Gastroesophageal sphincter (tissue), 4 donors: ENCODE measurements around the gene SPATA46. TPM values are rescaled to one million over a fixed set of nuclear protein-coding genes. Genes with fewer than 3 reads are reported as not detected.

Experiments used
- ATAC-seq: fragments of 150-250 bp; one replicate; pipeline ENCODE4 v1.9.1; 2016; ENCODE audit warnings: mild to moderate bottlenecking, moderate library complexity
- H3K27ac ChIP-seq, 4 donors: fragments of 200-600 bp; sonication (generic) in 3 of 4; 1 replicate in 3 of 4; 2 replicates in 1 of 4; pipeline ENCODE4 v1.5.1; 2016 to 2019
- H3K27me3 ChIP-seq: fragments of 200-600 bp; sonication (generic); one replicate; pipeline ENCODE4 v1.5.1; 2019
- H3K36me3 ChIP-seq, 2 donors: fragments of 200-600 bp; sonication (generic); one replicate each; pipeline ENCODE4 v1.5.1; 2019; ENCODE audit warnings: control low read depth in 1 of 2
- H3K4me1 ChIP-seq, 3 donors: fragments of 200-600 bp; sonication (generic); 1 replicate in 2 of 3; 2 replicates in 1 of 3; pipeline ENCODE4 v1.5.1; 2016 to 2019; ENCODE audit warnings: control low read depth in 2 of 3
- H3K4me3 ChIP-seq, 2 donors: fragments of 200-600 bp; sonication (generic); one replicate each; pipeline ENCODE4 v1.5.1; 2019; ENCODE audit warnings: mild to moderate bottlenecking in 1 of 2, moderate library complexity in 1 of 2
- H3K9me3 ChIP-seq, 3 donors: fragments of 200-600 bp; sonication (generic); one replicate each; pipeline ENCODE4 v1.5.1; 2017 to 2019; ENCODE audit warnings: control low read depth in 2 of 3
- EP300 ChIP-seq: sonication (generic); formaldehyde crosslinking; IDR thresholded peaks from one replicate; pipeline ENCODE4 v1.6.1; 2017; ENCODE audit warnings: antibody characterized with exemption, mild to moderate bottlenecking
- POLR2A ChIP-seq, 2 donors: fragments of 450-650 bp; IDR thresholded peaks; one replicate each; pipeline ENCODE4 v1.6.1; 2017; ENCODE audit warnings: antibody characterized with exemption in 2 of 2, mild to moderate bottlenecking in 2 of 2, moderate library complexity in 1 of 2
- POLR2AphosphoS5 ChIP-seq: sonication (generic); formaldehyde crosslinking; IDR thresholded peaks from one replicate; pipeline ENCODE4 v1.6.1; 2017; ENCODE audit warnings: antibody characterized with exemption
- WGBS, 2 donors: methylation state at CpG; one replicate each; pipeline ENCODE4 v1.1.5; 2018; ENCODE audit warnings: low coverage in 1 of 2; 5-methylcytosine and 5-hydroxymethylcytosine counted together
- total RNA-seq, 4 donors: library from RNA; depleted of rRNA; stranded (reverse); fragments of >200 nt; gene quantifications; one replicate each; pipeline ENCODE4 v1.1.0, GENCODE V29; 2016
- TF ChIP-seq, protein P1 (sequence below), 4 experiments: fragments of 200-600 bp in 2 of 4; fragments of 450-650 bp in 2 of 4; sonication (generic) in 1 of 4; IDR thresholded peaks; one replicate each; pipeline ENCODE4 v1.5.1; 2017 to 2019; ENCODE audit warnings: antibody characterized with exemption in 4 of 4, mild to moderate bottlenecking in 2 of 4, moderate library complexity in 2 of 4

Gene SPATA46
- total RNA-seq, 4 donors from 2014 or later: not detected

- Histone ChIP-seq H3K9me3 (no peaks in the 10 kb centered on the region), H3K27me3 (no peaks in the 10 kb centered on the region), H3K36me3 (peaks cover 0 to 30% of the 10 kb centered on the region in 2 donors), H3K4me1 (no peaks in the 10 kb centered on the region), H3K4me3 (no peak overlapping the region), H3K27ac (no peak overlapping the region)
- no peak for TF ChIP-seq POLR2A (IDR thresholded peaks at IDR 0.05)
- TF ChIP-seq EP300: no peak
- TF ChIP-seq, protein P1, sequence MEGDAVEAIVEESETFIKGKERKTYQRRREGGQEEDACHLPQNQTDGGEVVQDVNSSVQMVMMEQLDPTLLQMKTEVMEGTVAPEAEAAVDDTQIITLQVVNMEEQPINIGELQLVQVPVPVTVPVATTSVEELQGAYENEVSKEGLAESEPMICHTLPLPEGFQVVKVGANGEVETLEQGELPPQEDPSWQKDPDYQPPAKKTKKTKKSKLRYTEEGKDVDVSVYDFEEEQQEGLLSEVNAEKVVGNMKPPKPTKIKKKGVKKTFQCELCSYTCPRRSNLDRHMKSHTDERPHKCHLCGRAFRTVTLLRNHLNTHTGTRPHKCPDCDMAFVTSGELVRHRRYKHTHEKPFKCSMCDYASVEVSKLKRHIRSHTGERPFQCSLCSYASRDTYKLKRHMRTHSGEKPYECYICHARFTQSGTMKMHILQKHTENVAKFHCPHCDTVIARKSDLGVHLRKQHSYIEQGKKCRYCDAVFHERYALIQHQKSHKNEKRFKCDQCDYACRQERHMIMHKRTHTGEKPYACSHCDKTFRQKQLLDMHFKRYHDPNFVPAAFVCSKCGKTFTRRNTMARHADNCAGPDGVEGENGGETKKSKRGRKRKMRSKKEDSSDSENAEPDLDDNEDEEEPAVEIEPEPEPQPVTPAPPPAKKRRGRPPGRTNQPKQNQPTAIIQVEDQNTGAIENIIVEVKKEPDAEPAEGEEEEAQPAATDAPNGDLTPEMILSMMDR (IDR thresholded peaks at IDR 0.05): no peak
- TF ChIP-seq POLR2AphosphoS5: no peak
- 92% methylated on average over 1 of the region's 1 CpG; no CpG with 5 or more reads in 1 of the 2 donors for WGBS, 2 donors
- no peak for ATAC-seq
Observed at GRCh38 chr1:162364498-162364897, 12.2 kb downstream of the SPATA46 start.

DNA sequence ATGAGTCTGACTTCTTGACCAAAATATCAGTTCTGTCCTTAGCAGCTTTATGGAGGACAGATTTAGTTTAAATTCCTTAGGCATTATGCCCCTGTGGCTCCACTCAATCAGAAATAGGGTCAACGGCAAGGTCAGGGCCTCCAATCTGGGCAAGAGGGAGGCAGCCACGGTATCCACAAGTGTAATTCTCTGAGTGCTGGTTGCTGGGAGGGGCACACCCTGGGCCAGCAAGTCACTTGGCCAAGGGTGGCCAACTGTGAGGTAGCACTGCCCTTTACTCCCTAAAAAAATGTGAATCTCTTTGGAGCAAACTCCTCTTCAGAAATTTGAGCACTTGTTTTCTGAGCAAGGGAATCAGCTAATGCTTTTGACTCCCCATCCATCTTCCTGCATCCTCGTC is 12.8 kb downstream of the SPATA46 start:
- no peaks in the 10 kb centered on the region for H3K9me3 ChIP-seq
- TF ChIP-seq, protein P1 (IDR thresholded peaks at IDR 0.05): no peak
- TF ChIP-seq POLR2AphosphoS5 (no peak), EP300 (no peak), POLR2A (IDR thresholded peaks at IDR 0.05) (no peak)
- H3K27ac ChIP-seq: no peak overlapping the region
- H3K4me1 ChIP-seq: no peaks in the 10 kb centered on the region
- H3K4me3 ChIP-seq: no peak overlapping the region
- ATAC-seq: no peak
- H3K27me3 ChIP-seq: no peaks in the 10 kb centered on the region
- peaks cover 0 to 30% of the 10 kb centered on the region in 2 donors for H3K36me3 ChIP-seq
- 90 to 100% methylated on average over 1 of the region's 3 CpGs for WGBS, 2 donors

- Histone ChIP-seq H3K9me3 (no peaks in the 10 kb centered on the region), H3K27ac (no peak overlapping the region), H3K4me3 (no peak overlapping the region), H3K36me3 (peaks cover 0 to 32% of the 10 kb centered on the region in 2 donors), H3K4me1 (no peaks in the 10 kb centered on the region), H3K27me3 (no peaks in the 10 kb centered on the region)
- ATAC-seq: no peak
- 82 to 86% methylated on average over 4 of the region's 5 CpGs for WGBS, 2 donors
- no peak for TF ChIP-seq POLR2AphosphoS5
- TF ChIP-seq POLR2A (IDR thresholded peaks at IDR 0.05): no peak
- TF ChIP-seq EP300: no peak
- TF ChIP-seq, protein P1 (IDR thresholded peaks at IDR 0.05): no peak
Observed at GRCh38 chr1:162361349-162361748, 15.3 kb downstream of the SPATA46 start.

- Histone ChIP-seq H3K9me3 (no peaks in the 10 kb centered on the region), H3K4me3 (no peak overlapping the region), H3K27ac (no peak overlapping the region), H3K4me1 (no peaks in the 10 kb centered on the region), H3K36me3 (peaks cover 0 to 36% of the 10 kb centered on the region in 2 donors), H3K27me3 (no peaks in the 10 kb centered on the region)
- no peak for TF ChIP-seq EP300
- TF ChIP-seq, protein P1 (IDR thresholded peaks at IDR 0.05): no peak
- TF ChIP-seq POLR2A (IDR thresholded peaks at IDR 0.05): no peak
- TF ChIP-seq POLR2AphosphoS5: no peak
- WGBS, 2 donors: 80 to 100% methylated on average over 1 to 2 of the region's 4 CpGs
- no peak for ATAC-seq
Observed at GRCh38 chr1:162360874-162361260, 15.8 kb downstream of the SPATA46 start.

DNA sequence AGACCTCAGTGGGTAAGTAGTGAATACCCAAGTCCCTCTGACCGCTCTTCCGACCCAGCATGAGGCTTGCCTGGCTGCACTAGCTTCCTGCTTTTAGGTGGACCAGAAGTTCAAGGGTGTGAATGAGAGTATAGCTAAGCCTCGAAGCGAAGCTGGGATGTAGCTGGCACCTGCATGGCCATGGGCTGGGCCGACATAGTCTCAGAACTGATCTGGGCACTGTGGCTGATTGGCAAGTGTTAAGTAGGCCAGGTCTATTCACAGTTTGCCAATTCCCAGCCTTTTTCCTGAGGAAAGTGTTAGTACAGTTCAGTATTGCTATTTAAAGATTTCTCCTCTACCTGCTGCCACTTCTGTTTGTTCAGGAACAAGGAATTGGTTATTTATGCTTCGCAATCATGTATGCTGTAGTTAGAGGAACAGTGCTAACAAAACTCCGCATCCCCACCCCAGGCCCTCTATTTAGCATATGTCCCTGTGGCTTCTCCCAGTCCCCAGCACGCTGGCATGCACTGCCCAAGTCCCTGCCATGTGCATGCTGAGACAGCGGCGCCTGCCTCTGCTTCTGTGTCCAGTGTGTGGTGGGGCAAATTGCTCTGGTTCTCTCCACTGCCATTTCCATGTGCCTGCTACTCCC is 16.3 kb downstream of the SPATA46 start:
- no peak for ATAC-seq
- H3K27ac ChIP-seq: no peak overlapping the region
- H3K4me1 ChIP-seq: no peaks in the 10 kb centered on the region
- H3K9me3 ChIP-seq: no peaks in the 10 kb centered on the region
- TF ChIP-seq POLR2A (IDR thresholded peaks at IDR 0.05): no peak
- TF ChIP-seq, protein P1 (IDR thresholded peaks at IDR 0.05): no peak
- TF ChIP-seq POLR2AphosphoS5: no peak
- no peak for TF ChIP-seq EP300
- WGBS, 2 donors: 60 to 78% methylated on average over 2 to 3 of the region's 10 CpGs
- H3K27me3 ChIP-seq: no peaks in the 10 kb centered on the region
- peaks cover 0 to 36% of the 10 kb centered on the region in 2 donors for H3K36me3 ChIP-seq
- H3K4me3 ChIP-seq: no peak overlapping the region
